SK-N-SH (cell line): ENCODE data around the gene ZNF549.

Experiments
- JUND ChIP-seq: IDR thresholded peaks from 2 replicates; pipeline ENCODE4 v1.4.0; 2012
- MXI1 ChIP-seq: IDR thresholded peaks from 2 replicates; pipeline ENCODE4 v1.6.1; 2012; ENCODE audit warnings: mild to moderate bottlenecking, low read depth, low read length, improper control_type of control experiment
- NFIC ChIP-seq: IDR thresholded peaks from 2 replicates; pipeline ENCODE4 v1.4.0; 2012; ENCODE audit warnings: borderline replicate concordance
- POLR2AphosphoS5 ChIP-seq: IDR thresholded peaks from 2 replicates; pipeline ENCODE4 v1.6.1; 2012; ENCODE audit warnings: low read depth, low read length
- TAF1 ChIP-seq: IDR thresholded peaks from 2 replicates; pipeline ENCODE4 v1.6.1; 2012; ENCODE audit warnings: low read depth, mild to moderate bottlenecking, low read length, moderate library complexity, borderline replicate concordance
- YY1 ChIP-seq: IDR thresholded peaks from 2 replicates; pipeline ENCODE4 v1.4.0; 2012; ENCODE audit warnings: low read depth, mild to moderate bottlenecking
- TF ChIP-seq, protein P1 (sequence below): fragments of 200-600 bp; sonication (generic); IDR thresholded peaks from 2 replicates; pipeline ENCODE4 v1.6.1; 2017; ENCODE audit warnings: antibody characterized with exemption, mild to moderate bottlenecking, moderate library complexity
- TF ChIP-seq, protein P2 (sequence below): IDR thresholded peaks from 2 replicates; pipeline ENCODE4 v1.6.1; 2012; ENCODE audit warnings: mild to moderate bottlenecking, low read depth, low read length, moderate library complexity

DNA sequence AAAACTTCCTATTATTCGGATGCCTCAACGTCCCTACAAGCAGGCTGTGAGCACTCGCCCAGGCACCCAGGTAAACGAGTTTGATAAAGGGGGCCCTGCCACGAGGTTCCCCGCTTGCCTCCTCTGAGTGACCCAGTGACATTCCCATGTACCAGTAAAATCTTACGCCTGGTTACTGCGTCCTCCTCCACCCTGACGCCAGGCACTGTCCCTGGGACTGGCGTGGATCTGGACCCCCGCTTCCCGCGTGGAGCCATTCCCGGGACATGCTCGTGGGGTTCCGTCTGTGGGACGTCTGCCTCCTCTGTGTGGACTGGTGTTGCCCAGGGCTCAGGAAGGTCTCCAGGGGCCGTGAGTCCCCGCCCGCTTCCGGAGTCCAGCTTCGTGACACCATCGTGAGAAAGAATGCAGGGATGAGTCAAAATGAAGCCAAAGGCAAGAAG lies 32.9 kb downstream of the ZNF549 start:
- TF ChIP-seq, protein P1, sequence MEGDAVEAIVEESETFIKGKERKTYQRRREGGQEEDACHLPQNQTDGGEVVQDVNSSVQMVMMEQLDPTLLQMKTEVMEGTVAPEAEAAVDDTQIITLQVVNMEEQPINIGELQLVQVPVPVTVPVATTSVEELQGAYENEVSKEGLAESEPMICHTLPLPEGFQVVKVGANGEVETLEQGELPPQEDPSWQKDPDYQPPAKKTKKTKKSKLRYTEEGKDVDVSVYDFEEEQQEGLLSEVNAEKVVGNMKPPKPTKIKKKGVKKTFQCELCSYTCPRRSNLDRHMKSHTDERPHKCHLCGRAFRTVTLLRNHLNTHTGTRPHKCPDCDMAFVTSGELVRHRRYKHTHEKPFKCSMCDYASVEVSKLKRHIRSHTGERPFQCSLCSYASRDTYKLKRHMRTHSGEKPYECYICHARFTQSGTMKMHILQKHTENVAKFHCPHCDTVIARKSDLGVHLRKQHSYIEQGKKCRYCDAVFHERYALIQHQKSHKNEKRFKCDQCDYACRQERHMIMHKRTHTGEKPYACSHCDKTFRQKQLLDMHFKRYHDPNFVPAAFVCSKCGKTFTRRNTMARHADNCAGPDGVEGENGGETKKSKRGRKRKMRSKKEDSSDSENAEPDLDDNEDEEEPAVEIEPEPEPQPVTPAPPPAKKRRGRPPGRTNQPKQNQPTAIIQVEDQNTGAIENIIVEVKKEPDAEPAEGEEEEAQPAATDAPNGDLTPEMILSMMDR: no peak
- no peak for TF ChIP-seq YY1
- TF ChIP-seq POLR2AphosphoS5: no peak
- TF ChIP-seq, protein P2, sequence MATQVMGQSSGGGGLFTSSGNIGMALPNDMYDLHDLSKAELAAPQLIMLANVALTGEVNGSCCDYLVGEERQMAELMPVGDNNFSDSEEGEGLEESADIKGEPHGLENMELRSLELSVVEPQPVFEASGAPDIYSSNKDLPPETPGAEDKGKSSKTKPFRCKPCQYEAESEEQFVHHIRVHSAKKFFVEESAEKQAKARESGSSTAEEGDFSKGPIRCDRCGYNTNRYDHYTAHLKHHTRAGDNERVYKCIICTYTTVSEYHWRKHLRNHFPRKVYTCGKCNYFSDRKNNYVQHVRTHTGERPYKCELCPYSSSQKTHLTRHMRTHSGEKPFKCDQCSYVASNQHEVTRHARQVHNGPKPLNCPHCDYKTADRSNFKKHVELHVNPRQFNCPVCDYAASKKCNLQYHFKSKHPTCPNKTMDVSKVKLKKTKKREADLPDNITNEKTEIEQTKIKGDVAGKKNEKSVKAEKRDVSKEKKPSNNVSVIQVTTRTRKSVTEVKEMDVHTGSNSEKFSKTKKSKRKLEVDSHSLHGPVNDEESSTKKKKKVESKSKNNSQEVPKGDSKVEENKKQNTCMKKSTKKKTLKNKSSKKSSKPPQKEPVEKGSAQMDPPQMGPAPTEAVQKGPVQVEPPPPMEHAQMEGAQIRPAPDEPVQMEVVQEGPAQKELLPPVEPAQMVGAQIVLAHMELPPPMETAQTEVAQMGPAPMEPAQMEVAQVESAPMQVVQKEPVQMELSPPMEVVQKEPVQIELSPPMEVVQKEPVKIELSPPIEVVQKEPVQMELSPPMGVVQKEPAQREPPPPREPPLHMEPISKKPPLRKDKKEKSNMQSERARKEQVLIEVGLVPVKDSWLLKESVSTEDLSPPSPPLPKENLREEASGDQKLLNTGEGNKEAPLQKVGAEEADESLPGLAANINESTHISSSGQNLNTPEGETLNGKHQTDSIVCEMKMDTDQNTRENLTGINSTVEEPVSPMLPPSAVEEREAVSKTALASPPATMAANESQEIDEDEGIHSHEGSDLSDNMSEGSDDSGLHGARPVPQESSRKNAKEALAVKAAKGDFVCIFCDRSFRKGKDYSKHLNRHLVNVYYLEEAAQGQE: no peak
- TF ChIP-seq MXI1: no peak
- no peak for TF ChIP-seq NFIC
- no peak for TF ChIP-seq JUND
- no peak for TF ChIP-seq TAF1
